Esophagus squamous epithelium (tissue), 4 donors: ENCODE measurements around the gene SCN4B.

Experiments
- CTCF ChIP-seq, 6 experiments: fragments of 450-650 bp in 4 of 6; fragments of 200-600 bp in 2 of 6; sonication (generic) in 2 of 6; IDR thresholded peaks; one replicate each; pipeline ENCODE4 v1.5.1; 2016 to 2019; ENCODE audit warnings: antibody characterized with exemption in 6 of 6, mild to moderate bottlenecking in 4 of 6, moderate library complexity in 4 of 6
- POLR2A ChIP-seq, 4 donors: fragments of 450-650 bp; IDR thresholded peaks; one replicate each; pipeline ENCODE4 v1.6.1; 2017; ENCODE audit warnings: antibody characterized with exemption in 4 of 4, mild to moderate bottlenecking in 4 of 4, moderate library complexity in 3 of 4

DNA sequence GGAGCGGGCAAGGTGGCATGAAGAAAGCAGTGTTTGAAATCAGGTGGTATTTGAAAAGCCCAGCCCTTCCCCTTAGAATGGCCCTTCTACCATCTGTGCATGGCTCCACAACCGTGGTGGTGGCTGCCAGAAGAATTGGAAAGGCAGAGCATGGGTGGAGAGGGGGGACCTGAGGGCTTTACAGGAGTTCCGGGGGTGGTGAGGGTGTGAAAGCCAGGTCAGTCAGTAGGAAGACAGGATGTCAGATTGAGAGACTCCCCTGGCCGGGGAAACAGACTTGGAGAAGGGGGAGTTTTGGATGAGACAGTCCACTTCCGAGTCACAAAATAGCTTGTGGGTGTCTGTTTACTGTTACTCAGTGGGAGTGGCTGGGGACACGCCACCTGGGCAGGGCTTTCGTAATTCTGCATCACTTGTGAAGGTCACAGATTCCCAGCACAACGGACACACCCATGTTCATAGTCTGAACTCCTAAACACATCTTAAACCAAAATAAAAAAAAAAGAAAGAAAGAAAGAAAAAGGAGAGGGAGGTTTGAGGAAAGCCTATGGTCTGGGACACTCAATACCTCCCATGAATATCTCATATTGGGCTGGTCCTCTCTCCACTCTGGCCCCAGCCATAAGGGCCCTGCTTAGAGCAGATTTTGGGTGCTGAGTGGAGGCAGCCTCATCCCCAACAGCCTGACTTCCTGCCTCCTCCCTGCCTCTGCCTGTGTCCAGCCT lies 41.4 kb downstream of the SCN4B start:
- TF ChIP-seq CTCF (IDR thresholded peaks at IDR 0.05) (no peak), POLR2A (IDR thresholded peaks at IDR 0.05) (no peak)
